Measurements from ENCODE around the gene SYNDIG1. TPM values are rescaled to one million over a fixed set of nuclear protein-coding genes. Genes with fewer than 3 reads are reported as not detected.
"Not testable (repeated sequence)": the region's sequence is repeated elsewhere in the genome, so short reads cannot be mapped to it uniquely, and the experiment has no call there.

SYNDIG1 gene
- total RNA-seq, 2 donors from 2014 or later: not detected

GRCh38 chr20:24497851-24498250, 28.4 kb downstream of the SYNDIG1 start:
- no peak overlapping the region for H3K27ac Mint-ChIP-seq
- no peak for ATAC-seq
- H3K36me3 Mint-ChIP-seq: no peaks in the 10 kb centered on the region
- peaks cover 2 to 6% of the 10 kb centered on the region in 2 donors for H3K27me3 Mint-ChIP-seq
- no peaks in the 10 kb centered on the region for H3K4me1 Mint-ChIP-seq (ENCODE audit: low read depth in 2 of 2)
- H3K4me3 Mint-ChIP-seq: no peak overlapping the region
- no peak for DNase-seq (ENCODE audit: low spot score)
- no peaks in the 10 kb centered on the region for H3K9me3 Mint-ChIP-seq

DNA sequence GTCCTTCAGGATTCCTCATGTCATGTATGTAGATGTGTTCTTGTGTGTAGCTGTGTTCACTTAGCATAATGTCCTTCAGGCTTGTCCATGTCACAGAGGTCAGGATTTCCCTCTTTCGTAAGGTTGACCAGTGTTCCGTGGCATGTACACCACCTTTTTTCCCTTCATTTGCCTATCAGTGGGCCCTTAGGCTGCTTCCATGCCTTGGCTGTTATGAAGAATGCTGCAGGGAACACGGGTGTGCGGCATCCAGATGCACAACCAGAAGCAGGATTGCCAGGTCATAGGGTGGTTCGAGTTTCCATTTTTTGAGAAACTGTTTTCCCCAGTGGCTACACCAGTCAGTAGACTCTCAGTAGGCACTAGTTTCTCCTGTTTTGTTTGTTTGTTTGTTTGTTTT, 29.2 kb downstream of the SYNDIG1 start:
- no peak overlapping the region for H3K27ac Mint-ChIP-seq
- no peaks in the 10 kb centered on the region for H3K36me3 Mint-ChIP-seq
- H3K27me3 Mint-ChIP-seq: peaks cover under 1 to 6% of the 10 kb centered on the region in 2 donors
- no peak for DNase-seq (ENCODE audit: low spot score)
- ATAC-seq: no peak
- no peaks in the 10 kb centered on the region for H3K9me3 Mint-ChIP-seq
- H3K4me3 Mint-ChIP-seq: no peak overlapping the region
- no peaks in the 10 kb centered on the region for H3K4me1 Mint-ChIP-seq (ENCODE audit: low read depth in 2 of 2)

- no peak overlapping the region for H3K4me3 Mint-ChIP-seq
- ATAC-seq (no peak), DNase-seq (ENCODE audit: low spot score) (no peak)
- H3K27me3 Mint-ChIP-seq: peaks cover 1 to 10% of the 10 kb centered on the region in 2 donors
- no peaks in the 10 kb centered on the region for H3K36me3 Mint-ChIP-seq
- no peaks in the 10 kb centered on the region for H3K9me3 Mint-ChIP-seq
- H3K4me1 Mint-ChIP-seq (ENCODE audit: low read depth in 2 of 2): no peaks in the 10 kb centered on the region
- no peak overlapping the region for H3K27ac Mint-ChIP-seq
Observed at GRCh38 chr20:24499472-24499871, 30.0 kb downstream of the SYNDIG1 start.

DNA sequence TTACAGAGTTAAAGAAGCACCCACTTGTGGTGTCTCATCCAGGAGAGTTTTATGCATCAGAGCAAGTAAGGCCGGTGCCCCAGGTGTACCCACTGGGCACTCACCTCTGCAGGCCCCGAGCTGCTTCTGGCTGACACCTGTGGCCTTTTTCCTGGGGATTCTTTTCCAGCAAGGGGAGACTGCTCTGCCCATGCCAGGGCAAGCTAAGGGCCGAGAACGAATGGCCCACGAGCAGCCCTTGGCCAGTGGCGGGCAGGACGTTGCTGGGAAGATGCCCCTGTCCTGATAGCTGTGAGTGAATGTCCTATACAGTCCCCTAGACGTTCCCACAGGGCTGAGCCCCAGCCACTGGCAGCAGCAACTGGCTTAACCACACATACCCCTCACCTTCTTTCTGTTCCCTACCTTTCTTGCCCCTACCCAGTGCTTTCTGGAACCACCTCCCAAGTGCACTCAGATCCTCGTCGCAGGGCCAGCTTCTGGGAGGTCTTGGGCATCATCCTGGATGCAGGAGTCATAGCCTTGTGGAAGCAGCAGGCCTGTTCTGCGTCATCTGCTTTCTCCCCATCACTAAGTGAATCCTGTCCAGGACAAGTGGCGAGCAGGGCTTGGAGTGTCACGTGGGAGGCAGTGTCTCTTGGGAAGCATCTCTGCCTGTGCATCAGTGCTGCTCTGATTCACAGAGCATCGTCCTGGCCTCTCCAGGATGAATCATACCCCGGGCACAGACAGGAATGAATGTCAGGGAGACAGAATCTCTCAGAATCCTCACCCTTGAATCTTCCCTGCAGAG, 32.5 kb downstream of the SYNDIG1 start:
- Mint-ChIP-seq H3K27me3 (peaks cover 6 to 16% of the 10 kb centered on the region in 2 donors), H3K27ac (no peak overlapping the region), H3K36me3 (no peaks in the 10 kb centered on the region), H3K4me1 (ENCODE audit: low read depth in 2 of 2) (no peaks in the 10 kb centered on the region), H3K4me3 (no peak overlapping the region), H3K9me3 (no peaks in the 10 kb centered on the region)
- no peak for DNase-seq (ENCODE audit: low spot score)
- peak in 1 of 2 donors; percentile 40 for ATAC-seq

GRCh38 chr20:24502661-24503060, 33.2 kb downstream of the SYNDIG1 start:
- DNase-seq (ENCODE audit: low spot score): no peak
- no peaks in the 10 kb centered on the region for H3K9me3 Mint-ChIP-seq
- no peaks in the 10 kb centered on the region for H3K36me3 Mint-ChIP-seq
- no peak for ATAC-seq
- H3K4me3 Mint-ChIP-seq: no peak overlapping the region
- no peaks in the 10 kb centered on the region for H3K4me1 Mint-ChIP-seq (ENCODE audit: low read depth in 2 of 2)
- peaks cover 6 to 17% of the 10 kb centered on the region in 2 donors for H3K27me3 Mint-ChIP-seq
- H3K27ac Mint-ChIP-seq: no peak overlapping the region

DNA sequence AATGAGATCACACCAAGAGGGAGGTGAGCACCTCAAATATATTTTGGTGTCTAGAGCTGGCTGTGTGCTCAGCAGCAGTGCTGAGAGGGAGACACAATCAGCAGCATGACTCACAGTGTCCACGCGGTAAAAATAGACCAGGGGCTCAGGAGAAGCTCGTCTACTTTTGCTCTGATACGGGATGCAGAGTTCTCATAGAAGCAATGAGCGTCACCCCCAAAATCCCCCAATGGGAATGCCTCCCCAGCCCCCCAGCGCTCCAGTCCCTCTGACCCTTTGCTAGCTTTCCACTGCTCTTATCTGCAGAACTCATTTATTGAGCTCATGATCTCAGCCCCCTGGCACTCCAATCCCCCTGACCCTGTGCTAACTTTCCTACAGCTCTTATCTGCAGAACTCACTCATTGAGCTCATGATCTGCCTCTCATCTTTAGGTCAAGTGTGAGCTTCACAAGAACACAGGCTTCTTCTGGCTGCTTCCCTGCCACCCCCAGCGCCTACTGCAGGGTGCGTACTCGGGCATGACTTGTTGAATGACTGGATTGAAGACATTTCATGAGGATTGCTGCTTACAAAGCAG, 34.0 kb downstream of the SYNDIG1 start:
- ATAC-seq: no peak
- Mint-ChIP-seq H3K36me3 (no peaks in the 10 kb centered on the region), H3K4me3 (no peak overlapping the region), H3K27me3 (peaks cover 8 to 23% of the 10 kb centered on the region in 2 donors), H3K9me3 (no peaks in the 10 kb centered on the region), H3K27ac (no peak overlapping the region), H3K4me1 (ENCODE audit: low read depth in 2 of 2) (no peaks in the 10 kb centered on the region)
- no peak for DNase-seq (ENCODE audit: low spot score)

DNA sequence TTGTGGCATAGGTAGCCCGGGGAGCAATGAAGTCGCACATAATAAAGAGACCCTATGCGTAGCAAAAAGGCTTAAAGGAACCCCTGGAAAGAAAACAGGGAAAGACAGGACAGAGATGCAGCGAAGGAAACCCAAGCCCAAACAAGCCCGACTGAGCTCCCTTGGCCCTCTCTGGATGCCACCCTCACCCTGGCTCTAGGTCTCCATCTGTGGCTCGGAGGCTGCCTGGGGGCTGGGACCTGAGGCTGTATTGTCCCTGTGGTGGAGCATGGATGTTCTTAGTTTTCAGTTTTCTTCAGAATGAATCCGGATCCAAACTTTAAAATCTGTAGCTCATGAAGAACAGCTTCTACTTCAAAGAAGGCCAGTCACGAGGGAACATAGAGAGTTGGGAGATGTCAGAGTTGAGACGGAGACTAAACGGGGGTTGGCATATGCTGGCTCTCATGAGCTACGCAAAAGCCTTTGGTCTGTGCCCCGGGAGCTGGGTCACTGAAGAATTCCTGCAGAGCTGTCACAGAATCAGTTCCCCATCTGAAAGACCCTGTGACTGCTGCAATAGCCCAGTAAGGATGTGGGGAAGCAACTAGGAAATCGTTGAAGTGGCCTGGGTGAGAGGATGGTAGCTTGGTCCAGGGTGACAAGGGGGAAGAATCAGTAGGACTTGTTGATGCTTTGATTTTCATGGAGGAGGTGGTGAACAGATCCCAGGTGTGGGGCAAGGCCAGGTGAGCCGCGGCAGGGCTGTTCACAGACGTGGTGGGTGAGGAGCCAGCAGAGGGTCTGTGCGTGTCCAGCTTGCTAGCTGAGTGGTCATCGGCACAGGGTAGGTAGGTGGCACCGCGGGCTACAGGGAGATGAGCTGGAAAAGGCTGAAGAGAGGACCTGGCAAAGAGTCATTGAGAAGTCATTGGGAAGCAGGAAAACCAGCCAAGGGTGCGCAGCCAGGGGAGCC, 35.2 kb downstream of the SYNDIG1 start:
- DNase-seq (ENCODE audit: low spot score) (no peak), ATAC-seq (no peak)
- H3K27me3 Mint-ChIP-seq: peaks cover 8 to 23% of the 10 kb centered on the region in 2 donors
- H3K36me3 Mint-ChIP-seq: no peaks in the 10 kb centered on the region
- H3K27ac Mint-ChIP-seq: no peak overlapping the region
- no peaks in the 10 kb centered on the region for H3K4me1 Mint-ChIP-seq (ENCODE audit: low read depth in 2 of 2)
- no peaks in the 10 kb centered on the region for H3K9me3 Mint-ChIP-seq
- no peak overlapping the region for H3K4me3 Mint-ChIP-seq

DNA sequence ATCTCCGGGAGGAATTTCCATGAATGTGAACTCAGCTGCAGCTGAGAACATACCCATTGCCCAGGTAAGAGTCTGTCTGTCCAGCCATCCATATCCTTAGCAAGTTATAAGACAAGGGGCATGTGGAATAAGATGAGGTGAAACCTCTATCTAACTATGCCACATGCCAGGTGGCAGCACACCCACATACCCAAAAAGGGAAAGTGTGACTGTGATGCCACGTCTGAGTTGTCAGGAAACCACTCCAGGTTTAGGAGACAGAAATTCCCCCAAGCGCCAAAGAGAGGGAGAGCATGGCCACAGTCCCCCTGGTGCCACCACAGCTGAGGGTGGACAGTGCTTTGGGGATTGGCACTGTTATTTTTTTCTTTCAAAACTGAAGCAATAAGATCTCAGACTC, 36.7 kb downstream of the SYNDIG1 start:
- Mint-ChIP-seq H3K27ac (no peak overlapping the region), H3K27me3 (peaks cover 8 to 17% of the 10 kb centered on the region in 2 donors), H3K36me3 (no peaks in the 10 kb centered on the region), H3K4me3 (no peak overlapping the region), H3K9me3 (no peaks in the 10 kb centered on the region), H3K4me1 (ENCODE audit: low read depth in 2 of 2) (no peaks in the 10 kb centered on the region)
- no peak for ATAC-seq
- DNase-seq (ENCODE audit: low spot score): no peak

DNA sequence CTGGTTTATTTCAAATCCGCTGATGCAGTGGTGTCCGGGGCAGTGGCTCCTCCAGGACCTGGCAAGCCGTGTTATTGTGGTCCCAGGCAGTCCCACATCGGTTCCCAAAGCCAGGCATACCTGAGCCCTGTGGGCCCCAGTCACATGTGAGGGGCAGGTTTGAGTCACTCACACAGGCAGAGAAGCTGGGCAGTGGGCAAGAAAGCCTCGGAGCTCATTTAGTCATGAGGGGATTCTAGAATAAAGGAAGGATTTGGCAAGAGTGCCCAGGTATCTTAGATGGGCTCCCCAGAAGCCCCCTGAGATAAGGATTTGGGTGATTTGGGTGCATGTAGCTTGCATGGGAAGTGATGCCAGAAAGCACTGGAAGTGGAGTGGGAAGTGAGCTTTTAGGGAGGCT, 37.3 kb downstream of the SYNDIG1 start:
- Mint-ChIP-seq H3K4me3 (no peak overlapping the region), H3K27ac (no peak overlapping the region), H3K4me1 (ENCODE audit: low read depth in 2 of 2) (no peaks in the 10 kb centered on the region), H3K36me3 (no peaks in the 10 kb centered on the region), H3K27me3 (peaks cover 12 to 22% of the 10 kb centered on the region in 2 donors), H3K9me3 (no peaks in the 10 kb centered on the region)
- ATAC-seq: no peak
- DNase-seq (ENCODE audit: low spot score): no peak

DNA sequence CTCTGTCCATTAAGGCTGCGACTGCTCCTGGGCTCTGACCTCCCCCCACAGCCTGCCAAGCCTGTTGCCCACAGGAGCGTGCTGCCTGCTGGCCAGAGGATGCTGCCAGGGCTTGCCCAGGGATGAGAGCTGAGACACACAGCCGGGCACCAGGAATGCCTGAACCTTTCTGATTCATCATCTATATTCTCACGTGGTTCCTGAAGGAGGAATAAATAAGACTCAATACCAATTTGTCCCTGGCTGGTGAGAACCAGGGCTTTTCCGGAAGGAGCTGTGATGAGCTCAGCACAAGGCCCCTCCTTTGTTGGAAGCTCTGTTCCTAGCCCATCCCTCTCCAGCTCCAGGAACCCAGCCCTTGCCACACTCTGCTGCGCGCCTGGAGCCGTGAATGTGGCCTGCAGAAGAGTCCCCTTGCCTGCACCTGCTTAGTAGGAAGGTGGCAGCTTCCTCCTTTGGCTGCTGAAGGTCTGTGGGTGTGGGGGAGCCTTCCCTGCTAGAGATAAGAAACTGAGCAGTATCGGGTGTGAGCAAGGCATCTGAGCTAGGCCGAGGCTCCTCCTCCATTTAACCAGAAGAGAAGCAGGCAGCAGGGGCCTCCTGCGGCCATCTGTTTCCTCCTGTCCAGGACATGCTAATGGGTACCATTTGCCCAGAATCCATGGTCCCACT, 37.9 kb downstream of the SYNDIG1 start:
- no peaks in the 10 kb centered on the region for H3K36me3 Mint-ChIP-seq
- H3K27ac Mint-ChIP-seq: no peak overlapping the region
- no peaks in the 10 kb centered on the region for H3K9me3 Mint-ChIP-seq
- no peak for DNase-seq (ENCODE audit: low spot score)
- H3K4me3 Mint-ChIP-seq: no peak overlapping the region
- peak in 1 of 2 donors; percentile 28 for ATAC-seq
- H3K27me3 Mint-ChIP-seq: peaks cover 13 to 25% of the 10 kb centered on the region in 2 donors
- H3K4me1 Mint-ChIP-seq (ENCODE audit: low read depth in 2 of 2): no peaks in the 10 kb centered on the region

GRCh38 chr20:24512441-24512840, 43.0 kb downstream of the SYNDIG1 start:
- DNase-seq (ENCODE audit: low spot score); H3K4me1 Mint-ChIP-seq (ENCODE audit: low read depth in 2 of 2); H3K4me3 Mint-ChIP-seq; H3K36me3 Mint-ChIP-seq; ATAC-seq; H3K9me3 Mint-ChIP-seq; H3K27ac Mint-ChIP-seq: not testable (repeated sequence)
- H3K27me3 Mint-ChIP-seq: peaks cover 10 to 16% of the 10 kb centered on the region in 2 donors

DNA sequence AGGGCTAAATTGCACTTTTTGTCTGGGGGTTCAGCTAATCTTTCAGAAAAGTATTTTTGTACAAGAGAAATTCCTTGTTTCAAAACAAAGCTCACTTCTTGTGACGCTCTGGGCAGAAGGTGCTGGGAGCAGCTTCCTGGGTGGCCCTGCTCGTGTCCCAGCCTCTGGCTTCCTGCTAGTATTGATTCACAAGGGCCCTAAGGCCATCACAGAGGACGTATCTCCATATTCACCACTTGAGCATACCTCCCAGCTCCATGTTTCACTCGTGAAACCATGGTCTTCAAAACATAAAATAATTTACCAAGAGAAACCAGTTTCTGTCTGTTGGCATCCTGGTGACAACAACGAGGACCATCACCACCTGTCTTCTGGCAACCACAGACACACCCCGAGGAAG, 49.1 kb downstream of the SYNDIG1 start:
- H3K27ac Mint-ChIP-seq: no peak overlapping the region
- H3K9me3 Mint-ChIP-seq: peaks cover 5% of the 10 kb centered on the region
- peaks cover 2 to 13% of the 10 kb centered on the region in 2 donors for H3K27me3 Mint-ChIP-seq
- H3K4me1 Mint-ChIP-seq (ENCODE audit: low read depth in 2 of 2): no peaks in the 10 kb centered on the region
- no peak for ATAC-seq
- DNase-seq (ENCODE audit: low spot score): no peak
- H3K4me3 Mint-ChIP-seq: no peak overlapping the region
- no peaks in the 10 kb centered on the region for H3K36me3 Mint-ChIP-seq

- no peak overlapping the region for H3K4me3 Mint-ChIP-seq
- no peaks in the 10 kb centered on the region for H3K36me3 Mint-ChIP-seq
- DNase-seq (ENCODE audit: low spot score) (no peak), ATAC-seq (no peak)
- H3K9me3 Mint-ChIP-seq: peaks cover 5% of the 10 kb centered on the region
- H3K4me1 Mint-ChIP-seq (ENCODE audit: low read depth in 2 of 2): no peaks in the 10 kb centered on the region
- peaks cover 2 to 13% of the 10 kb centered on the region in 2 donors for H3K27me3 Mint-ChIP-seq
- H3K27ac Mint-ChIP-seq: no peak overlapping the region
Observed at GRCh38 chr20:24519476-24519875, 50.0 kb downstream of the SYNDIG1 start.

Data from natural killer cell treated with Interleukin-12 subunit alpha and Interleukin-12 subunit beta and Interleukin-15 and Interleukin-18, amount 100 ng/mL, for 72 hours (primary cell).